HepG2 (cell line): ENCODE measurements around the gene PRMT7. TPM values are rescaled to one million over a fixed set of nuclear protein-coding genes. Genes with fewer than 3 reads are reported as not detected.

Experiments used
- ARNT2 ChIP-seq: sonication (generic); formaldehyde crosslinking; IDR thresholded peaks from 2 replicates; pipeline ENCODE4 v1.8.0; 2022; ENCODE audit warnings: mild to moderate bottlenecking, low read depth, missing genetic modification reagents, moderate library complexity
- DNMT3B ChIP-seq: conservative IDR thresholded peaks from 2 replicates; pipeline ENCODE4 v1.6.1; 2016; ENCODE audit warnings: missing biosample characterization, control low read depth
- DR1 ChIP-seq: sonication (generic); formaldehyde crosslinking; IDR thresholded peaks from 2 replicates; pipeline ENCODE4 v1.8.0; 2021; ENCODE audit warnings: mild to moderate bottlenecking, missing genetic modification reagents, inconsistent platforms
- GABPB1 ChIP-seq: IDR thresholded peaks from 2 replicates; pipeline ENCODE4 v1.6.1; 2016; ENCODE audit warnings: mild to moderate bottlenecking, missing genetic modification reagents, moderate library complexity, missing compliant biosample characterization
- GATA4 ChIP-seq: sonication (generic); IDR thresholded peaks from 2 replicates; pipeline ENCODE4 v1.6.1; 2016; ENCODE audit warnings: antibody characterized with exemption, low read depth, borderline replicate concordance
- JUNB ChIP-seq: sonication (generic); formaldehyde crosslinking; IDR thresholded peaks from 2 replicates; pipeline ENCODE4 v1.8.0; 2022; ENCODE audit warnings: missing genetic modification reagents, mild to moderate bottlenecking, borderline replicate concordance
- KDM3A ChIP-seq: IDR thresholded peaks from 2 replicates; pipeline ENCODE4 v1.6.1; 2018; ENCODE audit warnings: low read depth, missing compliant biosample characterization
- PCBP1 ChIP-seq: fragments of 200-400 bp; formaldehyde crosslinking; IDR thresholded peaks from 2 replicates; pipeline ENCODE4 v1.6.1; 2017; ENCODE audit warnings: mild to moderate bottlenecking, low read depth, low read length, borderline replicate concordance
- SP2 ChIP-seq: sonication (generic); formaldehyde crosslinking; IDR thresholded peaks from 2 replicates; pipeline ENCODE4 v1.5.1; 2020; ENCODE audit warnings: mild to moderate bottlenecking, missing genetic modification reagents
- ZBED4 ChIP-seq: sonication (generic); formaldehyde crosslinking; IDR thresholded peaks from 2 replicates; pipeline ENCODE4 v1.4.0; 2020; ENCODE audit warnings: missing genetic modification reagents, borderline replicate concordance
- ZFP1 ChIP-seq: IDR thresholded peaks from 2 replicates; pipeline ENCODE4 v1.6.1; 2016
- ZNF24 ChIP-seq: fragments of 450-650 bp; IDR thresholded peaks from 2 replicates; pipeline ENCODE4 v1.6.1; 2017; ENCODE audit warnings: antibody characterized with exemption, mild to moderate bottlenecking
- ZNF44 ChIP-seq: sonication (generic); formaldehyde crosslinking; IDR thresholded peaks from 2 replicates; pipeline ENCODE4 v1.5.1; 2020; ENCODE audit warnings: mild to moderate bottlenecking, missing genetic modification reagents
- ZNF512 ChIP-seq: sonication (generic); formaldehyde crosslinking; IDR thresholded peaks from 2 replicates; pipeline ENCODE4 v1.4.0; 2020; ENCODE audit warnings: mild to moderate bottlenecking, missing genetic modification reagents
- ZNF83 ChIP-seq: sonication (generic); formaldehyde crosslinking; IDR thresholded peaks from 2 replicates; pipeline ENCODE4 v1.4.0; 2020; ENCODE audit warnings: missing genetic modification reagents, mild to moderate bottlenecking, borderline replicate concordance
- ZNF883 ChIP-seq: sonication (generic); formaldehyde crosslinking; IDR thresholded peaks from 2 replicates; pipeline ENCODE4 v1.5.1; 2020; ENCODE audit warnings: mild to moderate bottlenecking, missing genetic modification reagents; ENCODE audit errors: not compliant biosample characterization
- polyA plus RNA-seq, 8 experiments: library from polyadenylated mRNA; depleted of rRNA in 3 of 8; stranded (reverse) in 7 of 8; unstranded in 1 of 8; fragments of >200 nt; fragmentation: Illumina TruSeq in 4 of 8; extraction: Trizol in 4 of 8; gene quantifications; 2 replicates each; pipeline versions ENCODE4 v1.2.1 to v1.2.3, GENCODE V29; 2011 to 2016; ENCODE audit warnings: low read depth in 4 of 8, missing spikeins in 1 of 8, mixed read lengths in 1 of 8; ENCODE audit not compliant: insufficient read depth in 1 of 8
- total RNA-seq, 5 experiments: library from RNA; depleted of rRNA; stranded (reverse); fragments of >200 nt; fragmentation: Illumina TruSeq; extraction: Trizol; gene quantifications; 2 replicates each; pipeline ENCODE4 v1.2.3, GENCODE V29; 2016; ENCODE audit warnings: low read depth in 1 of 5
- TF ChIP-seq, protein P1 (sequence below), 2 experiments: sonication (generic) in 1 of 2; formaldehyde crosslinking in 1 of 2; IDR thresholded peaks; 2 replicates each; pipeline versions ENCODE4 v1.4.0 to v1.6.1; 2018 to 2020; ENCODE audit warnings: missing genetic modification reagents in 2 of 2, borderline replicate concordance in 1 of 2, low read depth in 1 of 2, mild to moderate bottlenecking in 1 of 2, missing biosample characterization in 1 of 2
- TF ChIP-seq, protein P2 (sequence below): sonication (generic); formaldehyde crosslinking; IDR thresholded peaks from 2 replicates; pipeline ENCODE4 v1.5.0; 2020; ENCODE audit warnings: missing genetic modification reagents

Gene PRMT7
- total and polyA plus RNA-seq, 2 of the 13 experiments (the other 11 are each of a cell fraction or from before 2014, with no cell fraction given): 47.5 to 55.0 TPM

DNA sequence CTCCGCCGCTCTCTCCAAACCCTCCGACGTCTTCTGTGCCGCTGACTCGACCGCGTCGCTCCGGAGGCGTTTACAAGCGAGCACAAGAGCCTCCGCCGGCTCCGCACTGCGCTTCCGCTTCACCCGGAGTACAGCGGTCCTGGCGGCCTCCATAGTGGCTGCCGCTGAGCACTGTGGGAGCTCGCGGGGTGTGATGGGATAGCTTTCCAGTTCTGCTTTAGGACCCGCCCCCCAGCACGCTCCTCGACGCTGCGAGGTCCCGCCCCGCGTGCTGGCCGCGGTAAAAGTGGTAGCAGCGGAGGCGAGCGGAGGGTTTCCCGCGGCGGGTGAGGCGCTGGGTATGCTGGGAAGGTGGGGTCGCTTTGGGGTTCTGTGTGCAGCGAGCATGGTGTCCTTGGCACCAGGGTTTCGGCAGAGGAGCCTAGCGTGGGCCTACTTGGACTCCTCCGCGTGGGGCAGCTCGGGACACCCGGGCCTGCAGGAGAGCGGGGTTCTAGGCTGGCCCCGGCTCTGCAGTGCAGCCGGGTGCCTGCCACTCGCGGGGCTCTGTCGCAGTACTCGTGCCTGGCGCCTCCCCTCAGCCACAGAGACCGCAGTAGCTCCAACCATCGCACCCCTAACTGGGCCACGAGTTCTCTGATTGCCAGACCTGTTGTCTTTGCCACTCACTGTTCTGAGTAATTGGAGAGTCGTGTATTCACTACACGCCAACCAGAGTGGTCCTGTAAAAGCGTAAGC, at the start of gene PRMT7, which contains the start of gene SLC7A6OS (continued):
- peak; percentile 100 for TF ChIP-seq ARNT2 (CRISPR knock-in tag)
- peak; percentile 85 for TF ChIP-seq GATA4
- TF ChIP-seq ZNF24: no peak
- TF ChIP-seq DR1 (CRISPR knock-in tag): peak; percentile 99
- TF ChIP-seq ZNF883 (CRISPR knock-in tag): peak; percentile 100
- peak; percentile 93 for TF ChIP-seq GABPB1 (CRISPR knock-in tag)
- peak; percentile 99 for TF ChIP-seq DNMT3B
- TF ChIP-seq, protein P1, sequence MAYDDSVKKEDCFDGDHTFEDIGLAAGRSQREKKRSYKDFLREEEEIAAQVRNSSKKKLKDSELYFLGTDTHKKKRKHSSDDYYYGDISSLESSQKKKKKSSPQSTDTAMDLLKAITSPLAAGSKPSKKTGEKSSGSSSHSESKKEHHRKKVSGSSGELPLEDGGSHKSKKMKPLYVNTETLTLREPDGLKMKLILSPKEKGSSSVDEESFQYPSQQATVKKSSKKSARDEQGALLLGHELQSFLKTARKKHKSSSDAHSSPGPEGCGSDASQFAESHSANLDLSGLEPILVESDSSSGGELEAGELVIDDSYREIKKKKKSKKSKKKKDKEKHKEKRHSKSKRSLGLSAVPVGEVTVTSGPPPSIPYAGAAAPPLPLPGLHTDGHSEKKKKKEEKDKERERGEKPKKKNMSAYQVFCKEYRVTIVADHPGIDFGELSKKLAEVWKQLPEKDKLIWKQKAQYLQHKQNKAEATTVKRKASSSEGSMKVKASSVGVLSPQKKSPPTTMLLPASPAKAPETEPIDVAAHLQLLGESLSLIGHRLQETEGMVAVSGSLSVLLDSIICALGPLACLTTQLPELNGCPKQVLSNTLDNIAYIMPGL (CRISPR knock-in tag; IDR thresholded peaks at IDR 0.05; ENCODE audit: borderline replicate concordance in 1 of 2, low read depth in 1 of 2): peak; percentile 95 to 99
- peak; percentile 66; the same call in 1 of the 2 replicates for TF ChIP-seq SP2 (CRISPR knock-in tag)
- 0 out of 2 replicates have a peak, but pooled peaks have one; percentile 50 for TF ChIP-seq ZNF512 (CRISPR knock-in tag)
- peak; percentile 97 for TF ChIP-seq JUNB (CRISPR knock-in tag)
- peak; percentile 99 for TF ChIP-seq ZNF83
- TF ChIP-seq, protein P2, sequence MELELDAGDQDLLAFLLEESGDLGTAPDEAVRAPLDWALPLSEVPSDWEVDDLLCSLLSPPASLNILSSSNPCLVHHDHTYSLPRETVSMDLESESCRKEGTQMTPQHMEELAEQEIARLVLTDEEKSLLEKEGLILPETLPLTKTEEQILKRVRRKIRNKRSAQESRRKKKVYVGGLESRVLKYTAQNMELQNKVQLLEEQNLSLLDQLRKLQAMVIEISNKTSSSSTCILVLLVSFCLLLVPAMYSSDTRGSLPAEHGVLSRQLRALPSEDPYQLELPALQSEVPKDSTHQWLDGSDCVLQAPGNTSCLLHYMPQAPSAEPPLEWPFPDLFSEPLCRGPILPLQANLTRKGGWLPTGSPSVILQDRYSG: peak; percentile 99
- peak; percentile 99 for TF ChIP-seq KDM3A (CRISPR knock-in tag)
- TF ChIP-seq ZBED4 (CRISPR knock-in tag): peak; percentile 93
- peak; percentile 91 for TF ChIP-seq PCBP1
- peak; percentile 96; the same call in 1 of the 2 replicates for TF ChIP-seq ZNF44 (CRISPR knock-in tag)
- TF ChIP-seq ZFP1 (CRISPR knock-in tag): no peak; the same call in none of the 2 replicates
